Activated CD8-positive, alpha-beta T cell treated with anti-CD3 and anti-CD28 coated beads for 36 hours (primary cell): ENCODE measurements around the gene SRSF10. TPM values are rescaled to one million over a fixed set of nuclear protein-coding genes. Genes with fewer than 3 reads are reported as not detected.
A peak's percentile ranks its signal among the peaks of the same experiment; 100 is the strongest.

Experiments used
- ATAC-seq: fragments of 200-7000 bp; cut with Tn5 transposase; one replicate; pipeline ENCODE4 v1.10.0; 2021; ENCODE audit warnings: mild to moderate bottlenecking, moderate library complexity
- CTCF ChIA-PET: fragments of 350-600 bp; sonication (Branson Sonifier 250); formaldehyde crosslinking; loops from one replicate; lab custom pipeline; 2021; ENCODE audit warnings: antibody characterized with exemption; lab: Charles Lee
- POLR2A ChIA-PET: fragments of 350-600 bp; sonication (Branson Sonifier 250); formaldehyde crosslinking; loops from one replicate; lab custom pipeline; 2021; ENCODE audit warnings: antibody characterized with exemption; lab: Charles Lee
- DNase-seq: peaks from one replicate; pipeline ENCODE4 v3.0.0-alpha.2; 2020
- H3K27ac Mint-ChIP-seq: one replicate; pipeline ENCODE4 v1.8.0; 2021; ENCODE audit warnings: mild to moderate bottlenecking, mixed read lengths
- H3K27me3 Mint-ChIP-seq: one replicate; pipeline ENCODE4 v1.8.0; 2021; ENCODE audit warnings: mixed read lengths
- H3K36me3 Mint-ChIP-seq: one replicate; pipeline ENCODE4 v1.8.0; 2021; ENCODE audit warnings: low read depth, mixed read lengths
- H3K4me1 Mint-ChIP-seq: one replicate; pipeline ENCODE4 v1.8.0; 2021; ENCODE audit warnings: low read depth, mixed read lengths
- H3K4me3 Mint-ChIP-seq: one replicate; pipeline ENCODE4 v1.8.0; 2021; ENCODE audit warnings: mild to moderate bottlenecking, moderate library complexity, mixed read lengths
- H3K9me3 Mint-ChIP-seq: one replicate; pipeline ENCODE4 v1.8.0; 2021; ENCODE audit warnings: mixed read lengths
- intact Hi-C: fragments of 100-400 bp; cut with micrococcal nuclease; formaldehyde crosslinking; loops from one replicate; pipeline ENCODE4 v1.10.0; 2022
- total RNA-seq, 2 experiments: library from RNA; stranded (reverse); gene quantifications; one replicate each; pipeline ENCODE4 v1.2.3, GENCODE V29; 2021
- TF ChIP-seq, protein P1 (sequence below): fragments of 200-600 bp; IDR thresholded peaks from one replicate; pipeline ENCODE4 v1.8.0; 2022; ENCODE audit warnings: antibody characterized with exemption, mild to moderate bottlenecking

SRSF10 gene
- total RNA-seq, 2 experiments from 2014 or later, result 203 to 206 TPM

DNA sequence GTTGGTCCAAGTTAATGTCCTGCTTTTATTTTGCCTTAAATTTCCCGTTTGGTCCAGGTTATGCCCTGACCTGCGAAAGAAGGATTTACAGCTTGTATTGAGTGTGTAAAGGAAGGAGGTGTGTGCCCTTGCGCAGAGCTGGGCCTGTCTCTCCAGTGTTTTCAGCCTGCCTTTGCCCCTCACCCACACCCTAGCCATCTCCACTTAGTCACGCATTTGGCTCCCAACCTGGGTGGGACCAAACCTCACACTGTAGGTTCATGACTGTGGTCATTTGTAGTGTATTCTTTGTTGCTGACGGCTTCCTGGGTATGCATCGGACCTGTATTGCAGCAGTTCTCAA is 572 bp upstream of the SRSF10 start:
- peak overlapping the region; percentile 98 for H3K4me3 Mint-ChIP-seq
- intact Hi-C loops, result no loop called here
- H3K4me1 Mint-ChIP-seq, result peaks cover 31% of the 10 kb centered on the region
- no peaks in the 10 kb centered on the region for H3K27me3 Mint-ChIP-seq
- peak overlapping the region; percentile 98 for H3K27ac Mint-ChIP-seq
- peaks cover 41% of the 10 kb centered on the region for H3K36me3 Mint-ChIP-seq
- DNase-seq (peak; percentile 81), ATAC-seq (peak; percentile 66)
- ChIA-PET CTCF (interaction anchor here (0.8 kb wide), 1 partner anchor 21 kb away, joined by 3 read pairs; the partner anchor contains the start of gene PNRC2), POLR2A (interaction anchor here (0.6 to 10.5 kb wide), 19 partner anchors 8 to 289 kb away, joined by 3 to 128 read pairs (median 3); partner anchors contain the start of genes HMGCL, PNRC2 and RPL11)
- H3K9me3 Mint-ChIP-seq, result no peaks in the 10 kb centered on the region
- TF ChIP-seq, protein P1, sequence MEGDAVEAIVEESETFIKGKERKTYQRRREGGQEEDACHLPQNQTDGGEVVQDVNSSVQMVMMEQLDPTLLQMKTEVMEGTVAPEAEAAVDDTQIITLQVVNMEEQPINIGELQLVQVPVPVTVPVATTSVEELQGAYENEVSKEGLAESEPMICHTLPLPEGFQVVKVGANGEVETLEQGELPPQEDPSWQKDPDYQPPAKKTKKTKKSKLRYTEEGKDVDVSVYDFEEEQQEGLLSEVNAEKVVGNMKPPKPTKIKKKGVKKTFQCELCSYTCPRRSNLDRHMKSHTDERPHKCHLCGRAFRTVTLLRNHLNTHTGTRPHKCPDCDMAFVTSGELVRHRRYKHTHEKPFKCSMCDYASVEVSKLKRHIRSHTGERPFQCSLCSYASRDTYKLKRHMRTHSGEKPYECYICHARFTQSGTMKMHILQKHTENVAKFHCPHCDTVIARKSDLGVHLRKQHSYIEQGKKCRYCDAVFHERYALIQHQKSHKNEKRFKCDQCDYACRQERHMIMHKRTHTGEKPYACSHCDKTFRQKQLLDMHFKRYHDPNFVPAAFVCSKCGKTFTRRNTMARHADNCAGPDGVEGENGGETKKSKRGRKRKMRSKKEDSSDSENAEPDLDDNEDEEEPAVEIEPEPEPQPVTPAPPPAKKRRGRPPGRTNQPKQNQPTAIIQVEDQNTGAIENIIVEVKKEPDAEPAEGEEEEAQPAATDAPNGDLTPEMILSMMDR, result no peak

DNA sequence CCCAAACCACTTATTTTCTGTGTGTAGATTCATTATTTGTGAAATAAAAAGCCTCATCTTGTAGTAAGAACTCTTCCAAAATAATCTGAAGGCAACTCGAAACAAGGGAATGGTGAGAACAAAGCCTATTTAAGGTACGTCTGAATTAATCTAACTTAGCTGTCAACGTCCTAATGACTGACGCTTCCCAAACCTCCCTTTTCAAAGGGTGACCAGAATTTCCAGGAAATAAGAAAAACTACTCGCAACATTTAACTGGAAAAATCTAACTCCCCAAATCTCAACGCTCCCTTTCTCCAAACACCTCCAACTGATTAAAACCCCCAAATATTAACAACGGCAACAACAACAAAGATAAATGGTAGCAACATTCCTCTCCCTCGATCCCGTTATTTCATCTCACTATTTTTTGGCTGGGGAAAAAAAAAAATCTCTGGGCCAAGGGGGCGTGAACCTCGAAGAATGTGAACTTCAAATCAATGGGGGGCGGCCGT is 693 bp downstream of the SRSF10 start:
- no peaks in the 10 kb centered on the region for H3K27me3 Mint-ChIP-seq
- H3K4me1 Mint-ChIP-seq, result peaks cover 38% of the 10 kb centered on the region
- DNase-seq (no peak), ATAC-seq (no peak)
- ChIA-PET CTCF (interaction anchor here (1.2 to 1.3 kb wide), 2 partner anchors 11 to 14 kb away, joined by 3 to 4 read pairs; no protein-coding TSS in a partner anchor), POLR2A (interaction anchor here (1.0 to 10.5 kb wide), 7 partner anchors 13 to 169 kb away, joined by 3 to 128 read pairs (median 4); partner anchors contain the start of genes HMGCL and PNRC2)
- peak overlapping the region; percentile 98 for H3K27ac Mint-ChIP-seq
- TF ChIP-seq, protein P1, result no peak
- peaks cover 51% of the 10 kb centered on the region for H3K36me3 Mint-ChIP-seq
- intact Hi-C loops, result no loop called here
- no peaks in the 10 kb centered on the region for H3K9me3 Mint-ChIP-seq
- peak overlapping the region; percentile 98 for H3K4me3 Mint-ChIP-seq

DNA sequence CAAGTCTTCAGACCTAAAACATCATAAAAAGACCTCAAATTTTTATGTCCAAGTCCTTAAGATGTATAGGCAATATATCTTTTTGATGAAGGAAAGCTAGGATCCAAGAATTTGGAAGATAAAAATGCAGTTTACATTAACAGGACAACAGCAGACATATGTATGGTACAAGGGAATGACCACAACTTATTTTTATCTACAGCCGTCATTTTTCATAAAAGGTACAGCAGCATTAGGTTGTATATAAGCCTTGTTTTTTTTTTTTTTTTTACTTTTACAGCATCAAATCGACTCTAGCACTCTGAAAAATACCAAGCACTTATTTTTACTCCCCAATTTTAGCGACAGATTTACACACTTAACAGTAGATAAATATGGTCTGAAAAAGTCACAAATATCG is 1.3 kb downstream of the SRSF10 start:
- Mint-ChIP-seq H3K9me3 (no peaks in the 10 kb centered on the region), H3K36me3 (peaks cover 57% of the 10 kb centered on the region)
- intact Hi-C loops, result no loop called here

DNA sequence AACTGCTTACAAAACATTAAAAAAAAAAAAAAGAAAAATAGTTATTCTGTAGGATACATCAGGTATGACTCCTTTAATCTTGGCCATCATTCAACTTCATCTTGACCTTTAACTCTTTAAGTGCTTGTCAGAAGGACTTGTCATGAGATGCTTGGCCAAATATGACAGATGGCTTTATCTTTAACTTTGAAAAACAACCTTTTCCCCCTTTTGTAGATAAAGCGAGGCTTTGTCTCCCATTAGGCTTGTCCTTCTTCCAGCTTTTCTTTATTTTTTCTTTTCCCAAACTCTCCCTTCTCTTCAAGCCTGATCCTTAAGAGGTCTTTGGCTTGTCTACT is 2.3 kb downstream of the SRSF10 start:
- no peak for ATAC-seq
- H3K36me3 Mint-ChIP-seq, result peaks cover 66% of the 10 kb centered on the region
- peaks cover 46% of the 10 kb centered on the region for H3K4me1 Mint-ChIP-seq
- POLR2A ChIA-PET, result interaction anchor here (0.7 to 10.5 kb wide), 3 partner anchors 11 to 23 kb away, joined by 3 to 128 read pairs (median 120); partner anchors contain the start of gene PNRC2
- CTCF ChIA-PET, result no interaction called here
- no peak for DNase-seq
- intact Hi-C loops, result no loop called here
- peak overlapping the region; percentile 98 for H3K4me3 Mint-ChIP-seq
- TF ChIP-seq, protein P1, result no peak
- peak overlapping the region; percentile 98 for H3K27ac Mint-ChIP-seq
- no peaks in the 10 kb centered on the region for H3K27me3 Mint-ChIP-seq
- H3K9me3 Mint-ChIP-seq, result no peaks in the 10 kb centered on the region

More for the DNA sequence above, 1.3 kb downstream of the SRSF10 start:
- ChIA-PET CTCF (interaction anchor here (1.2 to 1.3 kb wide), 2 partner anchors 11 to 13 kb away, joined by 3 to 4 read pairs; no protein-coding TSS in a partner anchor), POLR2A (interaction anchor here (1.0 to 10.5 kb wide), 4 partner anchors 12 to 123 kb away, joined by 3 to 128 read pairs (median 62); partner anchors contain the start of gene PNRC2)
- Mint-ChIP-seq H3K4me1 (peaks cover 42% of the 10 kb centered on the region), H3K4me3 (peak overlapping the region; percentile 98), H3K27me3 (no peaks in the 10 kb centered on the region), H3K27ac (peak overlapping the region; percentile 98)
- DNase-seq, result no peak
- TF ChIP-seq, protein P1, result no peak
- ATAC-seq, result no peak
